Mesenchymal stem cell (in vitro differentiated cells and primary cell): ENCODE data around the gene TUBA3D.
"Not testable (repeated sequence)": the region's sequence is repeated elsewhere in the genome, so short reads cannot be mapped to it uniquely, and the experiment has no call there.

Experiments used
- DNase-seq: peaks from one replicate; pipeline ENCODE4 v3.0.0-alpha.2; 2013
- H2AFZ ChIP-seq: one replicate; pipeline ENCODE4 v1.6.1; 2013; ENCODE audit warnings: low read depth, mild to moderate bottlenecking, control low read depth, inconsistent platforms, low read length, moderate library complexity
- H2AK5ac ChIP-seq: 2 replicates; pipeline ENCODE4 v1.6.1; 2013; ENCODE audit warnings: low read length, moderate library complexity, mild to moderate bottlenecking, inconsistent platforms; ENCODE audit not compliant: severe bottlenecking
- H2BK120ac ChIP-seq: one replicate; pipeline ENCODE4 v1.6.1; 2013; ENCODE audit warnings: low read depth, mild to moderate bottlenecking, inconsistent platforms, low read length, moderate library complexity
- H2BK12ac ChIP-seq, 2 experiments: one replicate each; pipeline ENCODE4 v1.6.1; 2013; ENCODE audit warnings: inconsistent platforms in 2 of 2, low read length in 2 of 2, mild to moderate bottlenecking in 2 of 2, moderate library complexity in 2 of 2, control low read depth in 1 of 2
- H2BK15ac ChIP-seq: one replicate; pipeline ENCODE4 v1.6.1; 2013; ENCODE audit warnings: mild to moderate bottlenecking, low read depth, inconsistent platforms; ENCODE audit not compliant: poor library complexity, severe bottlenecking
- H2BK5ac ChIP-seq: 2 replicates; pipeline ENCODE4 v1.6.1; 2013; ENCODE audit warnings: low read depth, mild to moderate bottlenecking, low read length, control low read depth, inconsistent platforms; ENCODE audit not compliant: poor library complexity, severe bottlenecking
- H3K14ac ChIP-seq, 2 experiments: one replicate each; pipeline ENCODE4 v1.6.1; 2013; ENCODE audit warnings: inconsistent platforms in 2 of 2, low read length in 2 of 2, control low read depth in 1 of 2, mild to moderate bottlenecking in 1 of 2, moderate library complexity in 1 of 2
- H3K18ac ChIP-seq, 2 experiments: one replicate each; pipeline ENCODE4 v1.6.1; 2013; ENCODE audit warnings: inconsistent platforms in 2 of 2, low read length in 2 of 2, control low read depth in 1 of 2, low read depth in 1 of 2, mild to moderate bottlenecking in 1 of 2
- H3K23ac ChIP-seq, 2 experiments: one replicate each; pipeline ENCODE4 v1.6.1; 2013; ENCODE audit warnings: inconsistent platforms in 2 of 2, low read length in 2 of 2, mild to moderate bottlenecking in 2 of 2, moderate library complexity in 2 of 2, control low read depth in 1 of 2
- H3K27ac ChIP-seq: 2 replicates; pipeline ENCODE4 v1.5.1; 2013; ENCODE audit warnings: mild to moderate bottlenecking, moderate library complexity, low read length, control low read depth, inconsistent platforms; ENCODE audit not compliant: poor library complexity, severe bottlenecking
- H3K27me3 ChIP-seq, 2 experiments: 2 replicates each; pipeline versions ENCODE4 v1.6.1 to v1.7.0; 2013; ENCODE audit warnings: low read length in 2 of 2, mild to moderate bottlenecking in 2 of 2, moderate library complexity in 2 of 2, control low read depth in 1 of 2, inconsistent platforms in 1 of 2; ENCODE audit not compliant: control insufficient read depth in 1 of 2, insufficient read depth in 1 of 2
- H3K36me3 ChIP-seq, 2 experiments: 2 replicates each; pipeline versions ENCODE4 v1.6.1 to v1.7.0; 2013; ENCODE audit warnings: low read length in 2 of 2, control low read depth in 1 of 2, inconsistent platforms in 1 of 2, low read depth in 1 of 2, mild to moderate bottlenecking in 1 of 2; ENCODE audit not compliant: insufficient read depth in 2 of 2, control insufficient read depth in 1 of 2
- H3K4ac ChIP-seq, 2 experiments: one replicate each; pipeline ENCODE4 v1.6.1; 2013; ENCODE audit warnings: inconsistent platforms in 2 of 2, low read length in 2 of 2, mild to moderate bottlenecking in 2 of 2, moderate library complexity in 2 of 2, control low read depth in 1 of 2, low read depth in 1 of 2
- H3K4me1 ChIP-seq: 2 replicates; pipeline ENCODE4 v1.6.1; 2013; ENCODE audit warnings: low read depth, low read length, control low read depth; ENCODE audit not compliant: control insufficient read depth, insufficient read depth
- H3K4me2 ChIP-seq: 2 replicates; pipeline ENCODE4 v1.6.1; 2013; ENCODE audit warnings: low read length, mild to moderate bottlenecking, inconsistent platforms; ENCODE audit not compliant: poor library complexity, severe bottlenecking
- H3K4me3 ChIP-seq, 2 experiments: 2 replicates each; pipeline versions ENCODE4 v1.5.1 to v1.7.0; 2013; ENCODE audit warnings: low read length in 2 of 2, mild to moderate bottlenecking in 2 of 2, control low read depth in 1 of 2, low read depth in 1 of 2; ENCODE audit not compliant: insufficient read depth in 1 of 2
- H3K79me1 ChIP-seq: replicated peaks from 2 replicates; pipeline ENCODE4 v1.6.1; 2013; ENCODE audit warnings: mild to moderate bottlenecking, control low read depth, low read length, inconsistent platforms; ENCODE audit not compliant: poor library complexity, severe bottlenecking
- H3K9ac ChIP-seq: 2 replicates; pipeline ENCODE4 v1.7.0; 2013; ENCODE audit warnings: mild to moderate bottlenecking, low read length, moderate library complexity
- H3K9me3 ChIP-seq: 2 replicates; pipeline ENCODE4 v1.7.0; 2013; ENCODE audit warnings: mild to moderate bottlenecking, low read length; ENCODE audit not compliant: control insufficient read depth
- H4K8ac ChIP-seq: one replicate; pipeline ENCODE4 v1.6.1; 2013; ENCODE audit warnings: inconsistent platforms, mild to moderate bottlenecking, low read length, moderate library complexity
- H4K91ac ChIP-seq: one replicate; pipeline ENCODE4 v1.6.1; 2013; ENCODE audit warnings: mild to moderate bottlenecking, low read length, inconsistent platforms
- WGBS: methylation state at CpG from one replicate; pipeline ENCODE4 v1.1.7; 2013; ENCODE audit warnings: mixed read lengths; 5-methylcytosine and 5-hydroxymethylcytosine counted together

TUBA3D gene

DNA sequence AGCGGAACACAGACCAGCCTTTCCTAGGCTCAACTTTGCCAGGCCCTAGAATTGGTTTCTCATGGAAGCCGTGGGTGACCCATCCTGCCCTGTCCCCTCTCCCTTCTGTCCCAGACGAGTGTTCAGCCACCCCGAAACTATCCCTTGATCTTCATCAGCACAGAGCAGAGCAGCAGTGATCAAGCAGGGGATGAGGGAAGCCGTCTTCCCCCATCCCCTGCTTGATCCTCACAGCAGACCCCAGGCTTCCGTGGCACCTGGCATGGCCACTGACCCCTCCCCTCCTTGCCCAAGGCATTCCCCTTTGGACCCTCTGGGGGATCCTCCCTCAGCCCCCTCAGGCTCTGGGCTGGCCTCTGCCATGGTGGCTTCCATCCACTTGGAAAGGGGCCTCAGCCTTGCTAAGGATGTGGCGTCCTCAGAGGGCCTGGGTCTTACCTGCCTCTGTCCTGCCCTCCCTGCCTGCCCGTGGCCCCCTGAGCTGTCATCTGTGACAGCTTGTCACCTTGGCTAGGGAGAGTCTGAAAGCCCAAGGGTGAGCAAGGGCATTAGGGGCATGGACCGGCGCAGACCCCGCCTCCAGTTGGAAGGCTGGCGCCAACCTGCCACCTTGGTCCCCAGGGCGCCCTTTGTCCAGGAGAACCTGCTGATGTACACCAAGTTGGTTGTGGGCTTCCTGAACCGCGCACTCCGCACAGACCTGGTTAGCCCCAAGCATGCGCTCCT, 41.4 kb downstream of the TUBA3D start:
- Histone ChIP-seq H3K14ac (no peak overlapping the region), H3K23ac (no peak overlapping the region), H3K4me2 (no peak overlapping the region), H3K27ac (no peak overlapping the region), H2BK5ac (no peak overlapping the region), H2BK120ac (no peak overlapping the region), H2BK15ac (no peak overlapping the region), H2AFZ (no peak overlapping the region), H3K9ac (no peak overlapping the region), H3K18ac (no peak overlapping the region), H4K8ac (no peak overlapping the region), H3K4me3 (no peak overlapping the region), H2AK5ac (no peak overlapping the region), H3K9me3 (no peaks in the 10 kb centered on the region), H3K27me3 (no peaks in the 10 kb centered on the region), H3K4me1 (peaks cover 9% of the 10 kb centered on the region), H3K36me3 (peaks cover 28 to 79% of the 10 kb centered on the region in 2 experiments), H4K91ac (no peak overlapping the region), H3K4ac (no peak overlapping the region), H3K79me1 (peaks cover 7% of the 10 kb centered on the region), H2BK12ac (no peak overlapping the region)
- DNase-seq: no peak
- WGBS: 97% methylated on average over 17 of the region's 17 CpGs

- not testable (repeated sequence) for H2BK120ac ChIP-seq, H2BK12ac ChIP-seq, H3K27me3 ChIP-seq, H4K8ac ChIP-seq, H3K4ac ChIP-seq, H3K18ac ChIP-seq, H2BK5ac ChIP-seq, H3K9me3 ChIP-seq, H3K27ac ChIP-seq, H2BK15ac ChIP-seq, H3K9ac ChIP-seq, H2AK5ac ChIP-seq, H3K14ac ChIP-seq, H3K4me1 ChIP-seq, H3K4me3 ChIP-seq, H2AFZ ChIP-seq, H3K79me1 ChIP-seq, DNase-seq, H4K91ac ChIP-seq, H3K4me2 ChIP-seq, H3K23ac ChIP-seq
- WGBS: 94% methylated on average over 13 of the region's 16 CpGs
- peaks cover 28 to 78% of the 10 kb centered on the region in 2 experiments for H3K36me3 ChIP-seq
These were observed 41.9 kb downstream of the TUBA3D start for GRCh38 chr2:131517856-131518255.

- not testable (repeated sequence) for H3K23ac ChIP-seq, H2AK5ac ChIP-seq, H3K4ac ChIP-seq, H3K4me1 ChIP-seq, H3K27ac ChIP-seq, H2BK15ac ChIP-seq, H3K9ac ChIP-seq, H2AFZ ChIP-seq, H4K8ac ChIP-seq, H3K9me3 ChIP-seq, H2BK12ac ChIP-seq, H3K79me1 ChIP-seq, H3K4me3 ChIP-seq, H3K14ac ChIP-seq, H3K27me3 ChIP-seq, H3K18ac ChIP-seq, H3K4me2 ChIP-seq, DNase-seq, H2BK120ac ChIP-seq, H2BK5ac ChIP-seq, H4K91ac ChIP-seq
- 97% methylated on average over 7 of the region's 11 CpGs for WGBS
- peaks cover 27 to 77% of the 10 kb centered on the region in 2 experiments for H3K36me3 ChIP-seq
These were observed 42.6 kb downstream of the TUBA3D start for GRCh38 chr2:131518531-131518930.

GRCh38 chr2:131519466-131519865, 43.5 kb downstream of the TUBA3D start:
- no peak overlapping the region for H2AFZ ChIP-seq
- H2BK15ac ChIP-seq: no peak overlapping the region
- H3K79me1 ChIP-seq: peaks cover 5% of the 10 kb centered on the region
- H4K8ac ChIP-seq: no peak overlapping the region
- no peak overlapping the region for H2BK5ac ChIP-seq
- H2BK120ac ChIP-seq: no peak overlapping the region
- no peak overlapping the region for H3K14ac ChIP-seq
- H3K18ac ChIP-seq: no peak overlapping the region
- no peak overlapping the region for H3K4ac ChIP-seq
- no peaks in the 10 kb centered on the region for H3K9me3 ChIP-seq
- H3K9ac ChIP-seq: no peak overlapping the region
- H3K4me2 ChIP-seq: no peak overlapping the region
- 99% methylated on average over 15 of the region's 15 CpGs for WGBS
- no peak overlapping the region for H4K91ac ChIP-seq
- H3K36me3 ChIP-seq: peaks cover 19 to 67% of the 10 kb centered on the region in 2 experiments
- H3K27ac ChIP-seq: no peak overlapping the region
- no peak overlapping the region for H2AK5ac ChIP-seq
- H3K23ac ChIP-seq: no peak overlapping the region
- H3K4me1 ChIP-seq: peaks cover 2% of the 10 kb centered on the region
- no peak for DNase-seq
- no peak overlapping the region for H3K4me3 ChIP-seq
- no peak overlapping the region for H2BK12ac ChIP-seq
- no peaks in the 10 kb centered on the region for H3K27me3 ChIP-seq
